Loucy (cell line): Measurements from ENCODE around the gene CCDC146.
"Not testable (repeated sequence)": the region's sequence is repeated elsewhere in the genome, so short reads cannot be mapped to it uniquely, and the experiment has no call there.

ENCODE experiments used
- H2AFZ ChIP-seq: fragments of 200-600 bp; sonication (generic); 2 replicates; pipeline ENCODE4 v1.6.0; 2016; ENCODE audit warnings: antibody characterized with exemption, mild to moderate bottlenecking, low read length, moderate library complexity
- H3F3A ChIP-seq: fragments of 200-600 bp; 2 replicates; pipeline ENCODE4 v1.6.0; 2016; ENCODE audit warnings: antibody characterized with exemption, low read depth, mild to moderate bottlenecking
- H3K27me3 ChIP-seq: fragments of 200-600 bp; sonication (generic); 2 replicates; pipeline ENCODE4 v1.6.1; 2014; ENCODE audit warnings: low read length, mild to moderate bottlenecking; ENCODE audit not compliant: insufficient read depth, poor library complexity, severe bottlenecking
- H3K36me3 ChIP-seq: fragments of 200-600 bp; sonication (generic); 2 replicates; pipeline ENCODE4 v1.6.1; 2016; ENCODE audit warnings: low read length; ENCODE audit not compliant: insufficient read depth
- H3K4me1 ChIP-seq: fragments of 200-600 bp; sonication (generic); 2 replicates; pipeline ENCODE4 v1.5.1; 2014; ENCODE audit warnings: low read length, mild to moderate bottlenecking; ENCODE audit not compliant: insufficient read depth, poor library complexity, severe bottlenecking
- H3K4me2 ChIP-seq: fragments of 200-600 bp; sonication (generic); 2 replicates; pipeline ENCODE4 v1.6.0; 2014; ENCODE audit warnings: antibody characterized with exemption, low read length, low read depth, mild to moderate bottlenecking; ENCODE audit not compliant: poor library complexity, severe bottlenecking
- H3K4me3 ChIP-seq: fragments of 200-600 bp; sonication (generic); 2 replicates; pipeline ENCODE4 v1.5.1; 2014; ENCODE audit warnings: low read length, mild to moderate bottlenecking, mixed read lengths; ENCODE audit not compliant: poor library complexity, severe bottlenecking
- H3K79me2 ChIP-seq: fragments of 200-600 bp; sonication (generic); 2 replicates; pipeline ENCODE4 v1.6.1; 2014; ENCODE audit warnings: low read length; ENCODE audit not compliant: insufficient read depth
- H3K9ac ChIP-seq: fragments of 200-600 bp; sonication (generic); 2 replicates; pipeline ENCODE4 v1.6.0; 2014; ENCODE audit warnings: mild to moderate bottlenecking, low read depth, low read length, moderate library complexity; ENCODE audit not compliant: poor library complexity, severe bottlenecking
- H3K9me2 ChIP-seq: fragments of 200-600 bp; sonication (generic); replicated peaks from 2 replicates; pipeline ENCODE4 v1.6.1; 2016; ENCODE audit warnings: low read depth, low read length, mixed read lengths
- H3K9me3 ChIP-seq: fragments of 200-600 bp; sonication (generic); 2 replicates; pipeline ENCODE4 v1.6.1; 2014; ENCODE audit warnings: mild to moderate bottlenecking, antibody characterized with exemption, low read length, low read depth; ENCODE audit not compliant: insufficient read depth
- H4K20me1 ChIP-seq: fragments of 200-600 bp; sonication (generic); 2 replicates; pipeline ENCODE4 v1.6.0; 2014; ENCODE audit warnings: antibody characterized with exemption, low read length, mild to moderate bottlenecking; ENCODE audit not compliant: insufficient read depth, poor library complexity, severe bottlenecking

The CCDC146 gene

DNA sequence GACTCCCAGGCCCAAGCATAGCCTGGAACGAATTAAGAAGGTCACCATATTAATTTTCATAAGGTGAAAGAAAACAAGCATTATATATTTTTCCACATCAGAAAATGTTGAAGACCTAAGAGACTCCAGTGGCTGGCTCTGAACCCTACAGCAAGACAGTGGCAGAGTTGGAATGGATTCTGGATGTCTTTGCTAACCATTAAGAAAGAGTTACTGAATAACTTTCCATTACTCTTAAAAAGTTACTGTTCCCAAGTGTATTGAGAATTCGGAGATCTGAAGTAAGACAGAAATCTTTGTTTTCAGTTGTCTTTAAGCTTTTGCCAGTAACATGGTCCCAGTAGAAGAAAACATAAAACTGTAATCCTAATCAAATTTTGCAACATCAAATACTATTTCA lies 30.1 kb upstream of the CCDC146 start:
- not testable (repeated sequence) for H3K9me2 ChIP-seq

DNA sequence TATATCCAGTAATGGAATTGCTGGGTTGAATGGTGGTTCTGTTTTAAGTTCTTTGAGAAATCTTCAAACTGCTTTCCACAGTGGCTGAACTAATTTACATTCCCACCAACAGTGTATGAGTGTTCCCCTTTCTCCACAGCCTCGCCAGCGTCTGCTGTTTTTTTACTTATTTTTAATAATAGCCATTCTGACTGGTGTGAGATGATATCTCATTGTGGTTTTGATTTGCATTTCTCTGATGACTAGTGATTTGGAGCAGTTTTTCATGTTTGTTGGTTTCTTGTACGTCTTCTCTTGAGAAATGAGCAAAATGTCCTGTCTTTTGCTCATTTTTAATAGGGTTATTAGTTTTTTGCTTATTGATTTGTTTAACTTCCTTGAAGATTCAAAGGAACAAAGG lies 21.9 kb upstream of the CCDC146 start:
- H3K36me3 ChIP-seq, H3K9me3 ChIP-seq, H3K4me3 ChIP-seq, H2AFZ ChIP-seq, H3K27me3 ChIP-seq, H3F3A ChIP-seq, H3K4me1 ChIP-seq, H3K9ac ChIP-seq, H3K9me2 ChIP-seq, H3K4me2 ChIP-seq, H4K20me1 ChIP-seq, H3K79me2 ChIP-seq: not testable (repeated sequence)

More for the DNA sequence above, 30.1 kb upstream of the CCDC146 start:
- not testable (repeated sequence) for H3K9ac ChIP-seq, H4K20me1 ChIP-seq, H3K9me3 ChIP-seq, H3K27me3 ChIP-seq, H3K4me2 ChIP-seq, H3K79me2 ChIP-seq, H3K36me3 ChIP-seq, H3K4me1 ChIP-seq, H3K4me3 ChIP-seq, H3F3A ChIP-seq, H2AFZ ChIP-seq

DNA sequence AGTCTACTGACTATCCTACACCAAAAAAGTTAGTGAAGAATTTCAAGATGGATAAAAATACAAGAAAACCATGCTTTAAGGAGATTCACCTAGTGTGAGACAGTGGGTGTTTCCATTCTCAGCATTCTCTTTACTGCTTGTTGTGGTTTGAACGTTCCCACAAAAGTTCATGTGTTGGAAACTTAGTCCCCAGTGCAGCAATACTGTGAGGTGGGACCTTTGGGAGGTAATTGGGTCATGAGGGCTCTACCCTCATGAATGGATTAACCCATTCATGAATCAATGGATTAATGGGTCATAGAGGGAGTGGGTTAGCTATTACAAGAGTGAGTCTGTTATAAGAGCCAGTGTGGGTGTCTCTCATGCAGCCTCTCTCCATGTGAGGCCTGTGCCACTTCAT lies 21.2 kb upstream of the CCDC146 start:
- H3F3A ChIP-seq, H3K36me3 ChIP-seq, H3K4me1 ChIP-seq, H4K20me1 ChIP-seq, H2AFZ ChIP-seq, H3K27me3 ChIP-seq, H3K9ac ChIP-seq, H3K79me2 ChIP-seq, H3K4me3 ChIP-seq, H3K9me2 ChIP-seq, H3K9me3 ChIP-seq, H3K4me2 ChIP-seq: not testable (repeated sequence)

DNA sequence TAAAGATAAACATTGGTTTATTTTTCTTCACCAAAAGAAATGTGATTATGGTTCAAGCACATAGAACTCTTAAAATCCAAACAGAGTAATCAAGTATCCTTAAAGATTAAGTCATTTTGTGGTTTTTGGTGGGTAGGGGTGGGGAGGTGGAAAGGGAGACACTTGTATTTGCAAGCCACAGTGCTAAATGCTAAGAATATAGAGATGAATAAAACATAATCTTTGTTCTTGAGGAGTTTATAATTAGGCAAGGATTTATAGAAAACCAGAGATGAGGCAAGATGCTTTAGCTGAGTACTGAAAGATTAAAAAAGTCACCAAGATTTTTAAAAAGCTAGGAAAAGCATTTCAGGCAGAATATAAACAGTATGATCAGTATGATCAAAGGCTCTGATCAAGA lies 19.7 kb upstream of the CCDC146 start:
- not testable (repeated sequence) for H3K36me3 ChIP-seq, H3F3A ChIP-seq, H4K20me1 ChIP-seq, H3K27me3 ChIP-seq, H3K79me2 ChIP-seq, H3K4me3 ChIP-seq, H3K9me3 ChIP-seq, H3K9ac ChIP-seq, H3K4me1 ChIP-seq, H3K4me2 ChIP-seq, H2AFZ ChIP-seq, H3K9me2 ChIP-seq

DNA sequence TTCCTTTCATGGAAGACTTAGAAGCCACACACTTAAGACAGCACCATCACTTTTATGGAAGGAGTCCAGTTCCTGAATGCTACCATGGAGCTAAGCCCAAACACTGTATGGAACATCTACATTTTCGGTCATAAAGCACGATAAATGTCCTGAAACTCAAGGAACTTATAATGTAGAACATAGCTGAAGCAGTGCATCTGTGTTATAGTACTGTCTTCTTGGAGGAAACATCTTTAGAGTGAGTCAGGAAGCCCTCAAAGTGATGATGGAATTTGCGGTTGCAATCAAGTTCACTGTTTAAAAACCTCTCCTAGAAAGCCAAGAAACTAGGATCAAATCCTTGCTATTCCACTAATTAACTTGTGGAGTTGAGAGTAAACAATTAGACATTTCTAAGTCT lies 16.5 kb upstream of the CCDC146 start:
- H4K20me1 ChIP-seq, H3K4me3 ChIP-seq, H2AFZ ChIP-seq, H3K9ac ChIP-seq, H3K79me2 ChIP-seq, H3K4me2 ChIP-seq, H3K9me2 ChIP-seq, H3K4me1 ChIP-seq, H3K9me3 ChIP-seq, H3F3A ChIP-seq, H3K27me3 ChIP-seq, H3K36me3 ChIP-seq: not testable (repeated sequence)

DNA sequence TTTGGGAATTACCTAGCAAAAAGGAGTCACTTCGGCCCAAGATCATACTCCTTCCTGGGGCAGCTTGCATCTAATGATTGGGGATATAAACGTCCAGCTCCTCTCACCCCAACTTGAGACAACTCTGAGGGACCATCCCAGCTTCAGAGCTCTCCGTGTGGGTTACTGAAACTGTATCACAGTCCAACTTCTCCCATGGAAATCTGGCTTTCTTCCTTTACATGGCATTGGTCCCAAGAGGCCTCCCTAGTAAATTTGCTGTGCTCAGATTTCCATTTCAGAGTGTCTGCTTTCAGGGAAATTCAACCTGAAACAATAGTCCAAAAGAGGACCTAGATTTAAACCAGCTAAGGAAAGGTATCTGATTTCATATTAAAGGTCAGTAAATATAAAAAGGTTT lies 14.8 kb upstream of the CCDC146 start:
- H4K20me1 ChIP-seq, H3F3A ChIP-seq, H3K4me1 ChIP-seq, H3K79me2 ChIP-seq, H3K36me3 ChIP-seq, H3K9me2 ChIP-seq, H3K9me3 ChIP-seq, H3K27me3 ChIP-seq, H2AFZ ChIP-seq, H3K9ac ChIP-seq, H3K4me3 ChIP-seq, H3K4me2 ChIP-seq: not testable (repeated sequence)

DNA sequence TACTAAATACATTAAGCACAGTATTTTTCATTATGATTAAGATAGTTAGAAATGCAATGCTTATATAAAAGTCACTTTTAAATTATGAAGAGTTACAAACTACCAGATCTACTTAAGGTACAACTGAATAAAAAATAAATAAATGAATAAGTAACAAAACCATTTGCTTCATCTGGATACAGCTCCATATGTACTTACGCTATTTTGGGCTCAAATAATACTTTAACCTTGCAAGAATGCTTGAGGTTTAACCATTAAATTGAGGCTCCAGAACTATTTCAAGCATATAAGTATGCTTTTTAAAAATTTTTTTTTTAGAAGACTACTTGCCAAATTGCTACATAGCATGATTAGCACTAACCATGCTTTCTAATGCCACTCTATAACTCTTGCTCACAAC lies 14.1 kb upstream of the CCDC146 start:
- not testable (repeated sequence) for H3K4me1 ChIP-seq, H3K9ac ChIP-seq, H3K9me2 ChIP-seq, H3F3A ChIP-seq, H3K27me3 ChIP-seq, H4K20me1 ChIP-seq, H3K36me3 ChIP-seq, H3K4me3 ChIP-seq, H3K4me2 ChIP-seq, H3K79me2 ChIP-seq, H2AFZ ChIP-seq, H3K9me3 ChIP-seq
